Lung (tissue), 12 donors: Measurements from ENCODE around the gene SLCO2B1. TPM values are rescaled to one million over a fixed set of nuclear protein-coding genes. Genes with fewer than 3 reads are reported as not detected.

Experiments used
- ATAC-seq: fragments of 200-7000 bp; cut with Tn5 transposase; one replicate; pipeline ENCODE4 v1.9.1; 2020; ENCODE audit warnings: moderate number of reproducible peaks; ENCODE audit not compliant: insufficient read depth, low FRiP score
- DNase-seq, 3 donors: peaks; one replicate each; pipeline ENCODE4 v3.0.0-alpha.2; 2013 to 2017
- H3K27ac ChIP-seq, 2 donors: one replicate each; pipeline ENCODE4 v1.5.1; 2013; ENCODE audit warnings: mild to moderate bottlenecking in 2 of 2, moderate library complexity in 2 of 2, control low read depth in 1 of 2, inconsistent platforms in 1 of 2, low read depth in 1 of 2, low read length in 1 of 2
- H3K27me3 ChIP-seq, 3 donors: one replicate each; pipeline ENCODE4 v1.5.1; 2013; ENCODE audit warnings: low read length in 2 of 3; ENCODE audit not compliant: control insufficient read depth in 3 of 3, insufficient read depth in 3 of 3
- H3K36me3 ChIP-seq, 4 donors: one replicate each; pipeline ENCODE4 v1.5.1; 2013; ENCODE audit warnings: low read length in 4 of 4, mild to moderate bottlenecking in 1 of 4, moderate library complexity in 1 of 4; ENCODE audit not compliant: control insufficient read depth in 4 of 4, insufficient read depth in 4 of 4
- H3K4me1 ChIP-seq, 5 donors: one replicate each; pipeline ENCODE4 v1.5.1; 2013; ENCODE audit warnings: low read length in 5 of 5, mild to moderate bottlenecking in 2 of 5, moderate library complexity in 1 of 5; ENCODE audit not compliant: control insufficient read depth in 5 of 5, insufficient read depth in 5 of 5
- H3K4me3 ChIP-seq: one replicate; pipeline ENCODE4 v1.5.1; 2013; ENCODE audit warnings: mild to moderate bottlenecking, control low read depth, moderate library complexity
- H3K9ac ChIP-seq, 2 donors: one replicate each; pipeline ENCODE4 v1.5.1; 2013; ENCODE audit warnings: low read length in 2 of 2, control low read depth in 1 of 2; ENCODE audit not compliant: insufficient read depth in 1 of 2
- H3K9me3 ChIP-seq, 4 donors: one replicate each; pipeline ENCODE4 v1.5.1; 2013; ENCODE audit warnings: low read length in 3 of 4, mild to moderate bottlenecking in 1 of 4, moderate library complexity in 1 of 4; ENCODE audit not compliant: control insufficient read depth in 4 of 4, insufficient read depth in 3 of 4
- WGBS, 2 donors: extraction: QIAGEN DNeasy Blood & Tissue Kit; methylation state at CpG; one replicate each; pipeline ENCODE4 v1.1.7; 2013; 5-methylcytosine and 5-hydroxymethylcytosine counted together
- polyA plus RNA-seq, 2 donors: library from polyadenylated mRNA; stranded (reverse); fragments of 200-250 nt; gene quantifications; one replicate each; pipeline ENCODE4 v1.2.1, GENCODE V29; 2013
- total RNA-seq, 2 donors: library from RNA; depleted of rRNA in 1 of 2; stranded (reverse); fragments of >200 nt in 1 of 2; gene quantifications; one replicate each; pipeline ENCODE4 v1.2.1, GENCODE V29; 2014 to 2021
- TF ChIP-seq, protein P1 (sequence below): IDR thresholded peaks from 2 replicates; pipeline ENCODE4 v1.5.1; 2012; ENCODE audit warnings: mild to moderate bottlenecking; ENCODE audit errors: control extremely low read depth, extremely low read depth
- donor health status: control.
- donor health status: control.
- donor health status: Bipolar disorder and iron deficiency.
- donor health status: healthy.
- donor health status: DM: yes; HTN: yes; CAD: no.

SLCO2B1 gene
- total and polyA plus RNA-seq, 4 donors: 22.2 to 244 (median 55.2) TPM

DNA sequence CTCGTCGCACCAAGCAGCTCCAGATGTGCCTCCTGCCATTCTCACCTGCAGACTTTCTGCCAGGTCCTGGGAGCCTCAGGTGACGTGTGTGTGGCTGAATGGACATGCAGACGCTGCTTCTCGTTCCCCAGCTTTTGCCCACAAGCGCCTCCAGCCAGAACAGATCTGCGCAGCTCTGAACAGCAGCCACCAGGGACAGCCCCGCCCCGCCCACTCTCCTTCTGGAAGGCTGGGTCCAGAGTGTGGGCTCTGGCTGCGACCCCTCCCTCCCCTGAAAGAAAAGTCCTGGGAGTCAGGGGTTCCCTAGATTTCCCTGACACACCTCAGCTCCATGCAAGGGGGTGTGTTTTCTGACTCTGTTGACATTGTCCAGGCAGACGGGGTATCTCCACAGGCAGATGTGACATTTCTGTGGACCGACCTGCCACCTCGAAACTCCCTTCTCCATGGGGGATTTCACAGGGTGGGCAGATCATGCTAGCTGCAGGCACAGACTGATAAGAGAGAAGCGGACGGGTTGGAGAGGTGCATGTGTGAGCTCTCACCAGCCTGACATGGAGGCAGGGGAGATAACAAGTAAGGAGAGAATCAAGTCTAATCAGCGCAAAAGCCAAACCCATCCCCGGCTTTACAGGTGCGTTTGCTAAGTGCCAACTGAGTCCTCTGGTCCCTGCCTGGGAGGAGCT lies 19.8 kb downstream of the SLCO2B1 start:
- H3K4me3 ChIP-seq: no peak overlapping the region
- WGBS, 2 donors: 71 to 85% methylated on average over 18 of the region's 18 CpGs
- H3K4me1 ChIP-seq: peaks cover 0 to 5% (median 0%) of the 10 kb centered on the region in 5 donors
- TF ChIP-seq, protein P1, sequence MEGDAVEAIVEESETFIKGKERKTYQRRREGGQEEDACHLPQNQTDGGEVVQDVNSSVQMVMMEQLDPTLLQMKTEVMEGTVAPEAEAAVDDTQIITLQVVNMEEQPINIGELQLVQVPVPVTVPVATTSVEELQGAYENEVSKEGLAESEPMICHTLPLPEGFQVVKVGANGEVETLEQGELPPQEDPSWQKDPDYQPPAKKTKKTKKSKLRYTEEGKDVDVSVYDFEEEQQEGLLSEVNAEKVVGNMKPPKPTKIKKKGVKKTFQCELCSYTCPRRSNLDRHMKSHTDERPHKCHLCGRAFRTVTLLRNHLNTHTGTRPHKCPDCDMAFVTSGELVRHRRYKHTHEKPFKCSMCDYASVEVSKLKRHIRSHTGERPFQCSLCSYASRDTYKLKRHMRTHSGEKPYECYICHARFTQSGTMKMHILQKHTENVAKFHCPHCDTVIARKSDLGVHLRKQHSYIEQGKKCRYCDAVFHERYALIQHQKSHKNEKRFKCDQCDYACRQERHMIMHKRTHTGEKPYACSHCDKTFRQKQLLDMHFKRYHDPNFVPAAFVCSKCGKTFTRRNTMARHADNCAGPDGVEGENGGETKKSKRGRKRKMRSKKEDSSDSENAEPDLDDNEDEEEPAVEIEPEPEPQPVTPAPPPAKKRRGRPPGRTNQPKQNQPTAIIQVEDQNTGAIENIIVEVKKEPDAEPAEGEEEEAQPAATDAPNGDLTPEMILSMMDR: no peak
- ATAC-seq: no peak
- DNase-seq: no peak
- H3K36me3 ChIP-seq: peaks cover 0 to 14% (median 0%) of the 10 kb centered on the region in 4 donors
- H3K9me3 ChIP-seq: no peaks in the 10 kb centered on the region
- H3K27ac ChIP-seq: no peak overlapping the region
- peaks cover 0 to 2% (median 0%) of the 10 kb centered on the region in 3 donors for H3K27me3 ChIP-seq
- no peak overlapping the region for H3K9ac ChIP-seq

DNA sequence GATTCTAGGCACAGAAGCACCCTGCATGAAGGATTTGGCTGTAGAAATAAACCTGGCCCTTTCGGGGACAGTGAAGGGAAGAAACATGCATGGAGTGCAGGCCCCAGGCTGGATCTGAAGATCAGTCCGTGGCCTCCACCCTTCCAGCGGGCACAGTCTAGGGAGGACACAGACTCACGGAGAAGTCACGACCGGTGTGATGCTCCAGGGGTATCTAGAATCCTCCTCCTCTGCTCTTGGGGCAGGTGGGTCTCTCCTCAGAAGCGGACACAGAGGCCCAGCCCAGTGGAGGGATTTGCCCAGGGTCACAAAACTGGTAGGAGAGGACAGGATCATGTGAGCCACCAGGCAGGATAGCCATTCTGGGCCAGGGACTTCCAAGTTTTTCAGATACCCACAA lies 22.4 kb downstream of the SLCO2B1 start:
- no peak overlapping the region for H3K4me3 ChIP-seq
- no peak for ATAC-seq
- H3K36me3 ChIP-seq: peaks cover 0 to 10% (median 0%) of the 10 kb centered on the region in 4 donors
- H3K9ac ChIP-seq: no peak overlapping the region
- TF ChIP-seq, protein P1: no peak
- no peak for DNase-seq
- peaks cover 0 to 5% (median 0%) of the 10 kb centered on the region in 5 donors for H3K4me1 ChIP-seq
- peak overlapping the region in 1 of 2 donors; percentile 6 for H3K27ac ChIP-seq
- WGBS, 2 donors: 95 to 99% methylated on average over 7 of the region's 7 CpGs
- peaks cover 0 to 2% (median 0%) of the 10 kb centered on the region in 3 donors for H3K27me3 ChIP-seq
- H3K9me3 ChIP-seq: no peaks in the 10 kb centered on the region

DNA sequence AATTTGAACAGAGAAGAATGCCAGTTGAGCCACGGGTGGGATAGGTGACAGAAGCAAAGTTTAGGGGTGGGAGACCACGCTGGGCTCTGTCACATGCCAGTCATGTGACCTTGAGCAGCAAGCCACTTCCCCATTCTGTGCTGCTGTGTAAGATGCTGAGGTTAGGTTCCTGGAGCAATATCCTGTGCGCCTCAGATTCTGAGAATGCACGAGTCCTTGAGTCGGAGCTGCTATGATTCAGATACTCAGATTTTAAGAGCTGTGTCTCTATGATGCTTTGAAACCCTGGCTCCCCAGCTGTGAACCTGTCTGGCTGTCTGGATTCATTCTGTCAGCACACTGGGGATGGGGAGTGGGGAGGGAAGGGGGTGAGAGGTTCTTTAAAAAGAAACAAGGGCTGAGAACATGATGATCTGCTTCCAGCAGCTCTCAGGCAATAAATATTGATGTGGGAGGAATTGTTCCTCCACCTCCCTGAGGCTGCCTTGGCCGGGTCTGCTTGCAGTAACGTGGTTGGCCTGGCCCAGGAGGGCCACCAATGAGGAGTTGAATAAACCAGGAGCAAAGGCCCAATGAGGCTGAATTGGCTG lies 24.0 kb downstream of the SLCO2B1 start:
- Histone ChIP-seq H3K27me3 (peaks cover 0 to 2% (median 0%) of the 10 kb centered on the region in 3 donors), H3K4me3 (no peak overlapping the region), H3K9ac (no peak overlapping the region), H3K36me3 (peaks cover 0 to 7% (median 0%) of the 10 kb centered on the region in 4 donors), H3K27ac (peak overlapping the region; percentile 22 to 73), H3K9me3 (no peaks in the 10 kb centered on the region), H3K4me1 (peaks cover 0 to 5% (median 0%) of the 10 kb centered on the region in 5 donors)
- WGBS, 2 donors: 16 to 34% methylated on average over 7 of the region's 7 CpGs
- ATAC-seq (peak; percentile 43), DNase-seq (peak in 1 of 3 donors; percentile 28)
- TF ChIP-seq, protein P1: no peak
